Epithelial cell of esophagus (primary cell): ENCODE measurements around the gene KCNJ11.

Experiments
- DNase-seq: peaks from one replicate; pipeline ENCODE4 v3.0.0; 2010; ENCODE audit warnings: low read depth
- H3K4me3 ChIP-seq: 2 replicates; pipeline ENCODE4 v1.5.1; 2011; ENCODE audit warnings: mild to moderate bottlenecking, low read length, control low read depth
- TF ChIP-seq, protein P1 (sequence below): IDR thresholded peaks from 2 replicates; pipeline ENCODE4 v1.5.1; 2011; ENCODE audit warnings: low read depth, mild to moderate bottlenecking, low read length, control low read depth, inconsistent platforms; ENCODE audit not compliant: insufficient read depth; ENCODE audit errors: missing control alignments

The KCNJ11 gene

DNA sequence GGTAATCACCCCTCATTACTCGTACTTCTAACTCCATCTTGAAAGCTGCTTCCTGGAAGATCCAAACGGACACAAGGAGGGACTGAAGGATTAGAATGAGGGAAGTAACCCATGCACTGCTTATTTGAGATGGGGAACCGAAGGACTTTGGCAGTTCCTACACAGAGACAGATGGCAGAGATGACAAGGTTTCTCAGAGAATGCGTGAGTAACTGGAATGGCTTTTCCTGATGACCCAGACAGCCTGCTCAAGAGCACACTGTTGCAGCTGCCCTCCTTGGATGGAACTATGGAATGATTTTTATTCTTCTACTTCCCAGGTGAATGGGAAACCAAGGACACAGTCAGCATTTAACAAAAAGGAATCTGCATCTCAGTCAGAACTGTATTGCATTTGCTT, 7.3 kb downstream of the KCNJ11 start:
- peak; percentile 12 for DNase-seq
- TF ChIP-seq, protein P1, sequence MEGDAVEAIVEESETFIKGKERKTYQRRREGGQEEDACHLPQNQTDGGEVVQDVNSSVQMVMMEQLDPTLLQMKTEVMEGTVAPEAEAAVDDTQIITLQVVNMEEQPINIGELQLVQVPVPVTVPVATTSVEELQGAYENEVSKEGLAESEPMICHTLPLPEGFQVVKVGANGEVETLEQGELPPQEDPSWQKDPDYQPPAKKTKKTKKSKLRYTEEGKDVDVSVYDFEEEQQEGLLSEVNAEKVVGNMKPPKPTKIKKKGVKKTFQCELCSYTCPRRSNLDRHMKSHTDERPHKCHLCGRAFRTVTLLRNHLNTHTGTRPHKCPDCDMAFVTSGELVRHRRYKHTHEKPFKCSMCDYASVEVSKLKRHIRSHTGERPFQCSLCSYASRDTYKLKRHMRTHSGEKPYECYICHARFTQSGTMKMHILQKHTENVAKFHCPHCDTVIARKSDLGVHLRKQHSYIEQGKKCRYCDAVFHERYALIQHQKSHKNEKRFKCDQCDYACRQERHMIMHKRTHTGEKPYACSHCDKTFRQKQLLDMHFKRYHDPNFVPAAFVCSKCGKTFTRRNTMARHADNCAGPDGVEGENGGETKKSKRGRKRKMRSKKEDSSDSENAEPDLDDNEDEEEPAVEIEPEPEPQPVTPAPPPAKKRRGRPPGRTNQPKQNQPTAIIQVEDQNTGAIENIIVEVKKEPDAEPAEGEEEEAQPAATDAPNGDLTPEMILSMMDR: no peak

DNA sequence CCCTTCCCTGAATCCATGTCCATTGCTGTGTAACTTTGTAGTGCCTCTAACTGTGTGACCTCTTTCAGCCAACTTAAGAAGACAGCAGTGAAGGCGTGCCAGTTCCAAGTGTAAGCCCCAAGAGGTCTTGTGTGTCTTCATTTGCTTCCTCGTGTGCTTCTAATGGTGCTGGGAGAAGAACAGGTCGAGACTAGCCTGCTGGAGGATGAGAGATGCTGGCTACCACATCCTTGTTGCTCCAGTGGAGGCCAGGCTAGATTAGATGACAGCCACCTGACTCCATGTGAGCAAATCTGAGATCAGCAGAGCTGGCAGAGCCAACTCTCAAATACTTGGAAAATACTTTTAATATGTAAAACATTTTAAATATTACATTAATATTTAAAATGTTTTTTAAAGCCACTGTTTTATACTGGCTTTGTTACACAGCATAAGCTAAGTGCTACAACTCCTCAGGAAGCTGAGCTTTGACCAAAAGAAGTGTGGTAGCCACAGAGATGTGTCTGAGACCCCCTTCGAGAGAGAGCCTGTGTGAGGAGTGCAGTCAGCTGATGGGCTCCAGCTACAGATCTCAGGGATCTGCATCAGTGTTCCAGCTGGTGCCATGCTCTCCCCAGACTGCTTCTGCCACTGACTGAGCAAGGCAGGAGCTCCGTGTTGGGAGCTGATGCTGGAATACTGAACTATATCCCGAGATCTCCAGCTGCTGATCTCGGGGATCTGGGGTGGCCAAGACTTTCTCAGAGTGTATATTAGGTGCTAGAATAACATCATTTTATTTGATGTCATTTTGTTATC, 8.9 kb downstream of the KCNJ11 start:
- no peak overlapping the region for H3K4me3 ChIP-seq
- peak; percentile 82 for DNase-seq
- TF ChIP-seq, protein P1: no peak

More for the DNA sequence above, 7.3 kb downstream of the KCNJ11 start:
- no peak overlapping the region for H3K4me3 ChIP-seq

DNA sequence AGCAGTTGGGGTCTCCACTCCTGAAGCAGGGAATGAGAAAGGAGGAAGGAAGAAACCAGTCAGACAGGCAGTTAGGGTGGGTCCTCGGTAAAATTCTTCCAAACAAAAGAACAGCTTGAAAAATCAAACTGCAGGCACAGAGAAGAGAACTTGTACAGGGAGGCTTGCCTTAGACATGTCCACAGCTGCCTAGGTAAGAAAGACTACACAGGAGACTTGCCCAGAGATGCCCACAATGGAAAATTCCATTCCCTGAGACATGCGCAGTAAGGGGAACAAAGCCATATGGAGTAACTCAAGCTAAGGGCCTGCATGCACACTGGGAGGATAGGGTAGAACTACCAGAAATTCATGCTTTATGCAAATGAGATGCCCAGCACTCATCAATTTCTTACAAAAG, 9.8 kb downstream of the KCNJ11 start:
- TF ChIP-seq, protein P1: no peak
- peak; percentile 93 for DNase-seq
- H3K4me3 ChIP-seq: no peak overlapping the region

DNA sequence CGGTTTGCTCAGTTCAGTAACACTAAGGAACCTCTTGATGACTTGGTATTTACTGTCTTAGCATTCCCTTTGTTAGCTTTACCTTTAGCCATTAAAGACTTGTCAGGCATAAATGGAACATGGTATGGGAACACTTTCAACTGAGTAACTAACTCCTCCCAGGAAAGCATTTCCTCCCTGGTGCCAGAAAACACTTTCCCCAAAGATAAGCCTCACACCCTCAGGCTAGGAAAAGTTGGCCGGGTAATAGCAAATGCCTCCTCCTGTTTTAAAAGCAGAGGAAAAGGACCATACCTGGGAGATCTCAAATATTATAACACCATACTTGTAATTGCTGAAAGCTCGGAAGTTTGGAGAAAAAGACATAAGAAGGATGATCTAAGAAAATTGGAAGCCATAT, 12.0 kb downstream of the KCNJ11 start:
- TF ChIP-seq, protein P1: no peak
- no peak overlapping the region for H3K4me3 ChIP-seq
- peak; percentile 25 for DNase-seq

DNA sequence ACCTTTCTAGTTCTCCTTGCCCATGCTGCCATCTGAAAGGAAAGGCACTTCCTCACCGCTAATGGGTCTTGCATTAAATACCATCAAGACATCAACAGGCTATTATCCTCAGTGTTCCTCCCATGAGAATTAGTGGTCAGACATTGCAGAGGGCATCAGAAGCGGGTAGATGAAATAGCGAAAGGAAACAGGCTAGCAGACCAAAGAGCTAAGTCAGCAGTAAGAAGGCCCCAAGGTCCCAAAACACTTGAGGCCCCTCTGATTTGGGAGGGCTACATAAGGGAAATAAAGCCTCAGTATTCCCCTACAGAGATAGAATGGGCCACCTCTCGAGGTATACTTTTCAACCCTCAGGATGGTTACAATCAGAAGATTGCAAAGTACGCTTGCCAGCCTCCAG, 12.9 kb downstream of the KCNJ11 start:
- TF ChIP-seq, protein P1: no peak
- no peak overlapping the region for H3K4me3 ChIP-seq
- no peak for DNase-seq

DNA sequence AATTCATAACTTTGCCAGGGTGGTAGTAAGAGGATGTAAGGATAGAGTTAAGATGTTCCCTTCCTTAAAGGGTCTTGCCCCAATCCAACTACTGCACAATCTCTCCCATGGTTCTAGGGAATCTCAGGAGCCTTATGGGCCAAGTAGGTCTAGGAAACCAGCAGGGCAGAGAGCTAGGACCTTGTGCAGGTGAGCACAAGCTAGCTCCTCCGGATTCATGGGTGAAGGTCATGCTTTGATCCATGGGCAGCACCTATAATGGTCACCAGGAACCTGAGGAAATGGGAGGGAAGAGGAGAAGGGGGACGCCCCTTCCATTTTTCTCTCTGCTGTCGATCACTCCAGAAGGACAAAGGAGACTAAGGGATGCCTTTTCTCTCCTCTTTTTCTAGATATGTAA, 16.8 kb downstream of the KCNJ11 start:
- DNase-seq: peak; percentile 58
- H3K4me3 ChIP-seq: no peak overlapping the region
- TF ChIP-seq, protein P1: no peak
